HG03025 (cell line): ENCODE data around the gene SAFB.
A peak's percentile ranks its signal among the peaks of the same experiment; 100 is the strongest.
"Not testable (repeated sequence)": the region's sequence is repeated elsewhere in the genome, so short reads cannot be mapped to it uniquely, and the experiment has no call there.

ENCODE experiments used
- ATAC-seq: cut with Tn5 transposase; IDR thresholded peaks from one replicate; pipeline ENCODE4 v1.9.1; 2021; ENCODE audit warnings: mild to moderate bottlenecking, moderate library complexity; ENCODE audit not compliant: unreplicated experiment, low FRiP score

The SAFB gene

DNA sequence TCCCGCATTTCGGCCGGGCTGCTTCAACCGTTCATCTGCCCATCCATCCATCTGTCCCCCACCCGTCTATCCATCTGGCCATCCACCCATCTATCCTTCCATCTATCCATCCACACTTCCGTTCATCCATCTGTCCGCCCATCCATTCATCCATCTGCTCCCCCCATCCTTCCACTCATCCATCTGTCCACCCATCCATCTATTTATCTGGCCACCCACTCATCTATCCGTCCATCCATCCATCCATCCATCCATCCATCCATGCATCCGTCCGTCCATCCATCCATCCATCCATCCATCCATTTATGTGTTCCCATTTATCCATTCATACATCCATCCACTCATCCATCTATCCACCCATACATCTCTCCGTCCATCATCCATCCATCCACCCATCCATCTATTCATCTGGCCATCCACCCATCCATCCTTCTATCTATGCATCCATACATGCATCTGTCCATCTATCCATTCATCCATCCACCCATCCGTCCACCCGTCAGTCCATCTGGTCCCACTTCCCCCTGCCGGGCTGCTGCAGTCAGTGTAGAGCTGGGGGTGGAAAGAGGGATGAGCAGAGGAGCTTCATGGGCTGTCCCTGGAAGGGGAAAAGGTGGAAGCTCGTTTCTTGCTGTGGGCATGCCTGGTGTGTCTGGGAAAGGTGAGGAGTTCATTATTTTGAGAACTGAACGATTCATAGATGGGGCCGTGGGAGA is 58.7 kb downstream of the SAFB start:
- no peak for ATAC-seq

DNA sequence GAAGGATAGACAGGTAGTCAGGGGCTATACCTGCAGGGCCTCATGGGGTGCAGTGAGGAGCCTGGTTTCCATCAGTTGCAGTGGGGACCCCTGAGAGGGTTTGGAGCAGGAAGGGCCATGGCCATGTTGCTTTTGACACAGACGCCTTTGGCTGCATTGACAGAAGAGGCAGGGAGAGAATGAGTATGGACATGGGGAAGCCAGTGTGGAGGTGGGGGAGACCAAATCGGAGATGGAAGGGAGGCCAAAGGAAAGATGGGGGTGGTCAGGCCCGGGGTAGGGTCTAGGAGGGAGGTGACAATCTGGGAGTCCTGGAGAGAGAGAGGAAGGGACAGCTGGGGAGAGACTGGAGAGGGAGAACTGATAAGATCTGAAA is 59.2 kb downstream of the SAFB start:
- no peak for ATAC-seq

DNA sequence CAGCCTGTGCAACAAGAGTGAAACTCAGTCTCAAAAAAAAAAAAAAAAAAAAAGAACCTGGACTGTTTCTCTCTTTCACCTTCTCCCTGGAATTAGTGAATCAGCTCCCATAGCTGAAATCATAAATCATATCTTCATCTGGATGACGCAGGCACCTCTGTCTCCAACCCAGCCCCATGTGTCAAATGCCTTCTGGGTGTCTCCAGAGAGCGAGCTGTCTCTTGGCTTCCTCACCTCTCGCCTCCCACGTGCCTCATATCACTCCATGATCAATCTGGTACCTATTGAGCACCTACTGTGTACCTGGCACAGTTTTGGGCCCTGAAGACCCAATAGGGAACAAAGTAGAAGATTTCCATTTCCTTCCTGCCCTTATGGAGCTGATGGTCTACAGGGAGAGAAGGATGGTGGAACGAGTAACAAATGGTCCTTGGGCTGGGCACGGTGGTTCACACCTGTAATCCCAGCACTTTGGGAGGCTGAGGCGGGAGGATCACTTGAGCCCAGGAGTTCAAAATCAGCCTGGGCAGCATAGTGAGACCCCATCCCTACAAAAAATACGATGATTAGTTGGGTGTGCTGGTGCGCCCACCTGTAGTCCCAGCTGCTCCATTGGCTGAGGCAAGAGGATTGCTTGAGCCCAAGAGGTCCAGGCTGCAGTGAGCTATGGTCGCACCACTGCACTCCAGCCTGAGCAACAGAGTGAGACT is 60.4 kb downstream of the SAFB start:
- ATAC-seq: no peak

GRCh38 chr19:5684694-5685430 is 62.0 kb downstream of the SAFB start:
- no peak for ATAC-seq

GRCh38 chr19:5686326-5686646 is 63.4 kb downstream of the SAFB start:
- ATAC-seq: peak; percentile 20

- peak; percentile 35 for ATAC-seq
These were observed 63.9 kb downstream of the SAFB start for GRCh38 chr19:5686647-5687359.

- no peak for ATAC-seq
These were observed 64.7 kb downstream of the SAFB start for GRCh38 chr19:5687360-5688198.

DNA sequence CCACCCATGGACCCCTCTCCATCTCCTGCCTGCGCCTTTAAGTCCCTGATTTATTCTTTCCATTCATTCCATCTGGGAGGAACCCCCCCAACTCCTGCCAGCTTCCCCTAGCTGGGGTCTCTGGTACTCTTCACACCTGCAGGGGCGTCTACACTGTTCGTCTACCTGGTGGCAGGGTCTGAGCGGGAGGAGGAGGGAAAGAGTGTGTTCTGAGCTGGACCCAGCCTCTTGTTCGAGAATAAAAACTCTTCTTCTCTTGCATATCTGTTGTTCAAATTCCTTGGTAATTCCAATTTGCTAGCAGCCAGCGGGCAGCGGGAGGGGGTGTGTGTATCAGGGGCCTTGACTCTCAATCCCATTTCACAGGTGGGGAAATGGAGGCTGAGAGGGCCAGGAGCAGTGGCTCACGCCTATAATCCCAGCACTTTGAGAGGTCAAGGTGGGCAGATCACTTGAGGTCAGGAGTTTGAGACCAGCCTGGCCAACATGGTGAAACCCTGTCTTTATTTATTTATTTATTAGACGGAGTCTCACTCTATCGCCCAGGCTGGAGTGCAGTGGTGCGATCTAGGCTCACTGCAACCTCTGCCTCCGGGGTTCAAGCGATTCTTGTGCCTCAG is 65.5 kb downstream of the SAFB start:
- not testable (repeated sequence) for ATAC-seq

- no peak for ATAC-seq
These were observed 67.5 kb downstream of the SAFB start, which contains the start of gene RPL36 for GRCh38 chr19:5690125-5690954. Gene RPL36, plus strand, starts transcription at chr19:5690295. Its CDS starts 213 bp downstream, at chr19:5690508.

DNA sequence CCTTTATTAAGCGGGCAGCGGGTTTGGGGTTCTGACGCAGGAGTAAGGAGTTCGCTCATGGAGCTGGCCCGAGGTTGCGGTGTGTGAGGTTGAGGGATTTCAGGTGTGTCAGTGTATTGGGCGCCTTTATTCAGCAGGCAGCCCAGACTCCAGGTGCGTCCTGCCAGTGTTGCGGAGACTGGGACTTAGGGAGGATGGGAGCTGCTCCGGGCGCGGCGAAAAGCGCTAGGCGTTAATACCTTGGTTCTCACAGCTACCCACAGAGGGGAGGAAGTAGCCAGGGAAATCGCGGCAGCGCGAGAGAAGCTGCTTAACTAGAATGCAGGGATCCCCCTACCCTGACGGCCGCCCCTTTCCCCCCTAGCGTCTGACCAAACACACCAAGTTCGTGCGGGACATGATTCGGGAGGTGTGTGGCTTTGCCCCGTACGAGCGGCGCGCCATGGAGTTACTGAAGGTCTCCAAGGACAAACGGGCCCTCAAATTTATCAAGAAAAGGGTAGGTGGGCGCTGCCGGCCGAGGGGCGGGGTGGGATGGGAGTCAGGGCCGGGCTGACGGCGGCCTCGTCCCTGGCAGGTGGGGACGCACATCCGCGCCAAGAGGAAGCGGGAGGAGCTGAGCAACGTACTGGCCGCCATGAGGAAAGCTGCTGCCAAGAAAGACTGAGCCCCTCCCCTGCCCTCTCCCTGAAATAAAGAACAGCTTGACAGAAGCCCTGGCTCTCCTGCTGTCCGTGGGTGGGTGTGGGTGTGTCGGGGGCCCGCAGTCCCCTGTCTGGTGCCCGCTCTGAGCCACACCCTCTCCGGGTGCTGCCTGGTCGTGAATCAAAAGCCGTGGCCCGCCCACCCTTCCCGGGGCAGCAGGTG is 68.3 kb downstream of the SAFB start:
- ATAC-seq: no peak

DNA sequence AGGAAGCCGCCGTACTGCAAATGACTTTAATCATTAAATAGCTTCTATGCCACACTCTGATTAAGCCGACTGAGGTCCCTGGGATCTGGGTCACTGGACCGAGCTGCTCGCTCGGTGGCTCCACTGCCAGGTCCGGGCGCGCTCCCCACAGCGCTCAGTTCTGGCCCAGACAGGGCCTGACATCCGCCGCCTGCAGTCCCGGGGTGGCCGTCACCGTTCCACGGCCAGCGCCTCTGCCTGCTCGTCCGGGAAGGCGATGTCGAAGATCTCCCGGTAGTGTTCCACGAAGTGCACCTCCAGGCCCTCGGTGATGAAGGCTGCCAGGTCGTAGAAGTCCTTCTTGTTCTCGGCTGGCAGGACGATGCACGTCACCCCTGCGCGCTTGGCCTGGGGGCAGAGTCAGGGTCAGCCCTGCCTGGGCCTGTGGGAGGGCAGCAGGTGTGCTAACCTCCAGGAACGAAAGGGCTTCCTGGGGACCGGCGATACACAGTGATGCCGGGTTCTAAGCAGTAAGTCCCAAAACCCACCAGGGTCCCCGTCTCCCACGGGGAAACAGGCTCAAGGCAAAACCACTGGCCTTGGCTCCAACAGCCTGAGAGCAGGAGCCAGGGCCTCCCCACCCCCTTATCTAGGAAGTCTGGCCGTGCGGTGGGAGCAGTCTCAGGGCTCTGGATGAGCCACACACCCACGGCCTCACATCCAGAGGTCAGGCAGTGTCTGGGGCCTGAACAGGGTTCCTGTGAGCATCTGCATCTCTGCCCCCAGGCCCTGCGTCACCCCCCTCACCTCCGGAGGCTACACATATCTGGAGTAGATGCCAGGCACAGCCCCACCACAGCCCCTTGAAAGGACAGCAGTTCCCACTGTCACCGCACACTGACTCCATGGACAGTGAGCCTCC is 69.2 kb downstream of the SAFB start:
- no peak for ATAC-seq

DNA sequence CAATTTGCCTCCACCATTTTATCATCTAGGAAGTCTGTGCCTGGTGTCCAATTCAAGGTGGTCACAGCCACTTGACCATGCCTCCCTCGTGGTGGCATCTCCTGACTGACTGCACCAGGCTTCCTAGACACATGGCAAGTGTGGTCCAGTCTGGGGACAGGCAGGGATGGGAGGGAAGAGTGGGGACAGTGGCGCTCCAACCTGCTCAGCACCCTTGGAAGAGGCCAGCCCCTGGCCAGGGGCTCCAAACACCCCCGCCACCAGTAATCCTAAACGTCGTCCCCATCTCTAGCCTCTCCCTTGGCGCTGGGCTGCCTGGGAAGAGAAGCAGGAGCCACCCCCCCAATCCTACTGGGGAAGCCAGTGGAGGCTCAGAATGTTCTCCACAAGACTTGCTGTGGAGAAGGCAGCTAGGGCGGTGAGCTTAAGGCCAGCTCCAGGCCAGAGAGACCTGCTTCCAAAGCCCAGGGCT is 69.9 kb downstream of the SAFB start:
- no peak for ATAC-seq

- ATAC-seq: no peak
These were observed 70.6 kb downstream of the SAFB start for GRCh38 chr19:5693195-5694166.

DNA sequence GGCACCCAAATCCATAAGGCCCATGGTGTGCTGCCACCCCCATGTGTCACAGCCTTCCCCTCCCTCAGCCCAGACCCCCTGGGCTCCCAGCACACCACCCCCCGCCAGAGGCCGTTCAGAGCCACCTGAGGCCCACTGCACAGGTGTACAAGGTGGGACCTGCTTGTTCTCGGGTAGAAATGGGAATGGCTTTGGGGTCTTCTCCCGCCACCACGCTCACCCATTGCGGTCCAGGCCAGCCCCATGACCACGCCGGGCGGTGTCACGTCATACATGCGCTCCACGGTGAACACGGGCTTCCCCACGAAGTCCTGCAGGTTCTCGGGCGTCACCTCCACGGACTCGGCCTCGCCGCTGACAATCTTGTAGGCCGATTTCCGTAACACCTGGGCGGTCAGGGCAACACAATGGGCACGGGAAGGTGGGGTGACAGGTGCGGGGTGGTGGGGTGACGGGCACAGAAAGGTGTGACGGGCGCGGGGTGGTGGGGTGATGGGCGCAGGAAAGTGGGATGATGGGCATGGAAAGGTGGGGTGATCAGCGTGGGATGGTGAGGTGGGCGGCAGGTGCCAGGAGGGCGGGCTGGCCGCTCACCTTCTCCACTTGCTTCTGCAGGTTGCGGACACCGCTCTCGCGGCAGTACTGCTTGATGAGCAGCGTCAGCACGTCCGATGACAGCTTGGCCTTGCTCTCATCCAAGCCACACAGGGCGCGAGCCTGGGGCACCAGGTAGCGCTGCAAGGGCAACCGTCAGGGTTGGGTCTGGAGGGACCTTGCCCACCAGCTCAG is 71.5 kb downstream of the SAFB start:
- no peak for ATAC-seq
